Caco-2 (cell line): ENCODE data around the gene RGS6. TPM values are rescaled to one million over a fixed set of nuclear protein-coding genes. Genes with fewer than 3 reads are reported as not detected.

ENCODE experiments used
- BruUV-seq: library from RNA; stranded (reverse); fragments of 400-500 nt; replicated peaks from 2 replicates; lab custom pipeline; 2021; lab: Mats Ljungman, UMichigan
- CTCF ChIA-PET: fragments of 300-600 bp; sonication (Branson Sonifier 250); formaldehyde crosslinking; loops from one replicate; lab custom pipeline; 2022; ENCODE audit warnings: antibody characterized with exemption; lab: Charles Lee
- POLR2A ChIA-PET: fragments of 300-600 bp; sonication (Branson Sonifier 250); formaldehyde crosslinking; loops from one replicate; lab custom pipeline; 2022; ENCODE audit warnings: antibody characterized with exemption; lab: Charles Lee
- DNase-seq, 2 experiments: peaks; one replicate each; pipeline versions ENCODE4 v3.0.0 to v3.0.0-alpha.2; 2020 to 2022
- H3K27me3 ChIP-seq: replicated peaks from 2 replicates; pipeline ENCODE4 v1.6.0; 2011; ENCODE audit warnings: low read length; ENCODE audit not compliant: control insufficient read depth, insufficient read depth
- H3K36me3 ChIP-seq: 2 replicates; pipeline ENCODE4 v1.5.1; 2011; ENCODE audit warnings: low read length; ENCODE audit not compliant: control insufficient read depth, insufficient read depth
- H3K4me1 ChIP-seq: fragments of 250-450 bp; sonication (Bioruptor Pico); 2 replicates; pipeline ENCODE4 v1.5.1; 2020; ENCODE audit warnings: mild to moderate bottlenecking
- H3K4me3 ChIP-seq: 2 replicates; pipeline ENCODE4 v1.5.1; 2011; ENCODE audit warnings: low read depth, mild to moderate bottlenecking, control low read depth, low read length
- H3K9me3 ChIP-seq: fragments of 250-450 bp; sonication (Bioruptor Pico); 2 replicates; pipeline ENCODE4 v1.5.1; 2020; ENCODE audit warnings: mild to moderate bottlenecking, moderate library complexity
- H3K27ac Mint-ChIP-seq: one replicate; pipeline ENCODE4 v1.8.0; 2022; ENCODE audit warnings: mixed read lengths; ENCODE audit not compliant: unreplicated experiment
- H3K27me3 Mint-ChIP-seq: one replicate; pipeline ENCODE4 v1.8.0; 2022; ENCODE audit warnings: mixed read lengths; ENCODE audit not compliant: insufficient read depth, unreplicated experiment
- H3K36me3 Mint-ChIP-seq: one replicate; pipeline ENCODE4 v1.8.0; 2022; ENCODE audit warnings: mild to moderate bottlenecking, mixed read lengths; ENCODE audit not compliant: insufficient read depth, unreplicated experiment
- H3K4me1 Mint-ChIP-seq: one replicate; pipeline ENCODE4 v1.8.0; 2022; ENCODE audit warnings: low read depth, mixed read lengths; ENCODE audit not compliant: unreplicated experiment
- H3K4me3 Mint-ChIP-seq: one replicate; pipeline ENCODE4 v1.8.0; 2022; ENCODE audit warnings: mild to moderate bottlenecking, moderate library complexity, mixed read lengths; ENCODE audit not compliant: unreplicated experiment
- H3K9me3 Mint-ChIP-seq: one replicate; pipeline ENCODE4 v1.8.0; 2022; ENCODE audit warnings: mixed read lengths; ENCODE audit not compliant: unreplicated experiment
- intact Hi-C: fragments of 100-400 bp; cut with micrococcal nuclease; formaldehyde crosslinking; loops from one replicate; pipeline ENCODE4 v1.10.0; 2022; ENCODE audit not compliant: unreplicated experiment
- total RNA-seq: library from RNA; stranded (reverse); gene quantifications from 2 replicates; pipeline ENCODE4 v1.2.3, GENCODE V29; 2022
- TF ChIP-seq, protein P1 (sequence below), 2 experiments: fragments of 200-600 bp in 1 of 2; IDR thresholded peaks; 1 replicate in 1 of 2; 2 replicates in 1 of 2; pipeline versions ENCODE4 v1.5.1 to v1.8.0; 2011 to 2022; ENCODE audit warnings: antibody characterized with exemption in 1 of 2, control low read depth in 1 of 2, inconsistent platforms in 1 of 2, low read depth in 1 of 2, low read length in 1 of 2, mild to moderate bottlenecking in 1 of 2, moderate library complexity in 1 of 2; ENCODE audit not compliant: insufficient read depth in 1 of 2, severe bottlenecking in 1 of 2, unreplicated experiment in 1 of 2

The RGS6 gene
- total RNA-seq, 1 experiment from 2014 or later = not detected

DNA sequence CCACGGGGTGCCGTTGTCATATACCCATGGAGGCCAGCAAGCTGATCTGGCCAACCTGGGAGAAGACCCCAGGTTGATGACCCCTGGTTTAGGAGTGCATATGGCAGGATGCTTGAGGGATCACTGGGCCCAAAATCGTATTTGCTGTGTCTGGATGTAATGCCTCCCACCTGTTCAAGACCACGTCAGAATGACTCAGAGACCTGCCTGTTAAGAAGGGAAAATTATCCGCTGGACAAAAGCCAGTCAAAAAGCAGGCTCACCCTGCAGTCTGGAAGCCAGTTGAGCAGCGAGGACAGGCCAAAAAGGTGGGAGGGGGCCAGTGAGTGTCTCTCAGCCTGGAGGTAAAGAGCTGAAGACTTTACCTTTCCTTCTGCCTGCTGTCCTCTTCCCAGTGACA, 512.5 kb downstream of the RGS6 start:
- Histone ChIP-seq H3K36me3 (no peaks in the 10 kb centered on the region), H3K4me3 (no peak overlapping the region), H3K4me1 (no peaks in the 10 kb centered on the region), H3K27me3 (no peaks in the 10 kb centered on the region), H3K9me3 (no peaks in the 10 kb centered on the region)
- Mint-ChIP-seq H3K4me3 (no peak overlapping the region), H3K4me1 (no peaks in the 10 kb centered on the region), H3K27me3 (peaks cover 7% of the 10 kb centered on the region), H3K27ac (no peak overlapping the region), H3K9me3 (no peaks in the 10 kb centered on the region), H3K36me3 (no peaks in the 10 kb centered on the region)
- BruUV-seq = no TSS peak
- ChIA-PET CTCF (no interaction called here), POLR2A (no interaction called here)
- TF ChIP-seq, protein P1, sequence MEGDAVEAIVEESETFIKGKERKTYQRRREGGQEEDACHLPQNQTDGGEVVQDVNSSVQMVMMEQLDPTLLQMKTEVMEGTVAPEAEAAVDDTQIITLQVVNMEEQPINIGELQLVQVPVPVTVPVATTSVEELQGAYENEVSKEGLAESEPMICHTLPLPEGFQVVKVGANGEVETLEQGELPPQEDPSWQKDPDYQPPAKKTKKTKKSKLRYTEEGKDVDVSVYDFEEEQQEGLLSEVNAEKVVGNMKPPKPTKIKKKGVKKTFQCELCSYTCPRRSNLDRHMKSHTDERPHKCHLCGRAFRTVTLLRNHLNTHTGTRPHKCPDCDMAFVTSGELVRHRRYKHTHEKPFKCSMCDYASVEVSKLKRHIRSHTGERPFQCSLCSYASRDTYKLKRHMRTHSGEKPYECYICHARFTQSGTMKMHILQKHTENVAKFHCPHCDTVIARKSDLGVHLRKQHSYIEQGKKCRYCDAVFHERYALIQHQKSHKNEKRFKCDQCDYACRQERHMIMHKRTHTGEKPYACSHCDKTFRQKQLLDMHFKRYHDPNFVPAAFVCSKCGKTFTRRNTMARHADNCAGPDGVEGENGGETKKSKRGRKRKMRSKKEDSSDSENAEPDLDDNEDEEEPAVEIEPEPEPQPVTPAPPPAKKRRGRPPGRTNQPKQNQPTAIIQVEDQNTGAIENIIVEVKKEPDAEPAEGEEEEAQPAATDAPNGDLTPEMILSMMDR (IDR thresholded peaks at IDR 0.05; ENCODE audit: insufficient read depth in 1 of 2, low read depth in 1 of 2, low read length in 1 of 2, severe bottlenecking in 1 of 2, unreplicated experiment in 1 of 2) = no peak
- intact Hi-C loops = no loop called here
- no peak for DNase-seq

DNA sequence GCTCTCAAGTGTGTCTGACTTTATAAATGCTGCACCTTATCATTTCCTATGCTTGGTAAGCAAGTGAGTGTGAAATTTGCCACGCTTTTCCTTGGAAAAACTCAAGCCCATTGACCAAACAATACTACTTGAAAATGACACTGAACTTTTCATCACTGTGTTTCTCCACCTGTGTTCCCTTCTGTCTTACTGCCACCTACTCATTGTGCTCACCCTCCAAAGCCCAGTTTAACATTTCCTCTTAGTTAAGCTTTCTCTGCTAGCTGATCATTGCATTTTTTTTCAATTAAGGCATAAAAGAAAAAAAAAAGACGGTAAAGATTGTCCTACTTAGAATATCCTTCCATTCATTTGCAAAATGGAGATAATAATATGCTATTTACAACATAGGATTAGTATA, 516.0 kb downstream of the RGS6 start:
- H3K4me1 ChIP-seq = no peaks in the 10 kb centered on the region
- ChIA-PET POLR2A (no interaction called here), CTCF (no interaction called here)
- Mint-ChIP-seq H3K9me3 (no peaks in the 10 kb centered on the region), H3K4me1 (no peaks in the 10 kb centered on the region), H3K4me3 (no peak overlapping the region), H3K27ac (no peak overlapping the region), H3K27me3 (no peaks in the 10 kb centered on the region), H3K36me3 (no peaks in the 10 kb centered on the region)
- TF ChIP-seq, protein P1 (IDR thresholded peaks at IDR 0.05; ENCODE audit: insufficient read depth in 1 of 2, low read depth in 1 of 2, low read length in 1 of 2, severe bottlenecking in 1 of 2, unreplicated experiment in 1 of 2) = no peak
- intact Hi-C loops = no loop called here
- no peaks in the 10 kb centered on the region for H3K36me3 ChIP-seq
- no peaks in the 10 kb centered on the region for H3K27me3 ChIP-seq
- BruUV-seq = no TSS peak
- no peak overlapping the region for H3K4me3 ChIP-seq
- no peaks in the 10 kb centered on the region for H3K9me3 ChIP-seq
- DNase-seq = no peak

DNA sequence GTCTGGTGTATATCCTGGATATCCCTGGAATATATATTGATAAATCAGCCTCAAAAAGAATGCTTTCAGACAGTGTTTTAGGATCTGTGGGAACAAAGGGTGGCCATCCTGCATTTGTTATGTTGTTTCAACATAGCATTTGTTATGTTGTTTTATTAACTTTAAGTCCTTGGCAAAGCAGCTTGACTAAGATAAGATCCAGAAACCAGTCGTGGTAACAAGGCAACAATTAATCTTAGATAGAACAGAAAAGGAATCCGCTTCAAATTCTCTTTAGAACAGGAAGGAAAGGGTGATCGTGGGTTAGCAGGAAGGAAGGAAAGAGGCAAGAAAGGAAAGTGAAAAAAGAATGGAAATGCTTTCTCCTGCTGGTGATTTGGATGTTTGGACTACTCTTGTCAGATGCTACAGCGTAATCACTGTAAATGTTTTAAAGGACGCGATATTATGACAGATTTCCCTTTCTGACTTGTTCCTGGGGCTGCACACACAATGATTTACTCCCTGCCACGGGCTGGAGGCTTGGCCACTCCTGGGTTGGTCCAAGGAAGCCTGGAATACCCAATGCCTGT, 518.3 kb downstream of the RGS6 start:
- H3K36me3 ChIP-seq = no peaks in the 10 kb centered on the region
- TF ChIP-seq, protein P1 (IDR thresholded peaks at IDR 0.05; ENCODE audit: insufficient read depth in 1 of 2, low read depth in 1 of 2, low read length in 1 of 2, severe bottlenecking in 1 of 2, unreplicated experiment in 1 of 2) = no peak
- H3K9me3 ChIP-seq = no peaks in the 10 kb centered on the region
- ChIA-PET POLR2A (no interaction called here), CTCF (no interaction called here)
- no peak overlapping the region for H3K4me3 ChIP-seq
- Mint-ChIP-seq H3K27me3 (no peaks in the 10 kb centered on the region), H3K9me3 (no peaks in the 10 kb centered on the region), H3K36me3 (no peaks in the 10 kb centered on the region), H3K4me1 (no peaks in the 10 kb centered on the region), H3K4me3 (no peak overlapping the region), H3K27ac (no peak overlapping the region)
- BruUV-seq = no TSS peak
- intact Hi-C loops = no loop called here
- 0 out of 2 replicates have a peak, but pooled peaks cover 8% of the 10 kb centered on the region for H3K4me1 ChIP-seq
- no peaks in the 10 kb centered on the region for H3K27me3 ChIP-seq
- no peak for DNase-seq
